ENCODE measurements around the gene ABCD1. TPM values are rescaled to one million over a fixed set of nuclear protein-coding genes. Genes with fewer than 3 reads are reported as not detected.
"Not testable (repeated sequence)": the region's sequence is repeated elsewhere in the genome, so short reads cannot be mapped to it uniquely, and the experiment has no call there.

The ABCD1 gene
- total and polyA plus RNA-seq, 4 donors, result 4.1 to 10.6 (median 8.5) TPM

- Histone ChIP-seq H3K27ac (ENCODE audit: low read depth, low read length) (no peak overlapping the region), H3K36me3 (ENCODE audit: control insufficient read depth, insufficient read depth, low read length) (peaks cover 75% of the 10 kb centered on the region), H3K4me1 (ENCODE audit: control insufficient read depth, insufficient read depth, low read length) (peaks cover 22% of the 10 kb centered on the region), H3K9me3 (ENCODE audit: control insufficient read depth, insufficient read depth, low read length) (no peaks in the 10 kb centered on the region), H3K27me3 (ENCODE audit: control insufficient read depth, insufficient read depth, low read length) (no peaks in the 10 kb centered on the region), H3K4me3 (ENCODE audit: low read depth, low read length) (no peak overlapping the region)
- DNase-seq (ENCODE audit: low read depth in 4 of 6, low spot score in 6 of 6), result no peak
- WGBS (ENCODE audit: insufficient coverage), result 86% methylated on average over 26 of the region's 31 CpGs
Measured at GRCh38 chrX:153693216-153694086, 31.2 kb upstream of the ABCD1 start.

GRCh38 chrX:153694256-153694655 lies 30.4 kb upstream of the ABCD1 start:
- H3K27me3 ChIP-seq (ENCODE audit: control insufficient read depth, insufficient read depth, low read length); DNase-seq (ENCODE audit: low read depth in 4 of 6, low spot score in 6 of 6); H3K9me3 ChIP-seq (ENCODE audit: control insufficient read depth, insufficient read depth, low read length); H3K27ac ChIP-seq (ENCODE audit: low read depth, low read length); H3K4me3 ChIP-seq (ENCODE audit: low read depth, low read length): not testable (repeated sequence)
- Histone ChIP-seq H3K36me3 (ENCODE audit: control insufficient read depth, insufficient read depth, low read length) (peaks cover 82% of the 10 kb centered on the region), H3K4me1 (ENCODE audit: control insufficient read depth, insufficient read depth, low read length) (peaks cover 22% of the 10 kb centered on the region)
- WGBS (ENCODE audit: insufficient coverage), result 75% methylated on average over 3 of the region's 16 CpGs

GRCh38 chrX:153694687-153695270 lies 29.9 kb upstream of the ABCD1 start:
- H3K4me3 ChIP-seq (ENCODE audit: low read depth, low read length), result no peak overlapping the region
- no peaks in the 10 kb centered on the region for H3K9me3 ChIP-seq (ENCODE audit: control insufficient read depth, insufficient read depth, low read length)
- no peak for DNase-seq (ENCODE audit: low read depth in 4 of 6, low spot score in 6 of 6)
- H3K4me1 ChIP-seq (ENCODE audit: control insufficient read depth, insufficient read depth, low read length), result peaks cover 18% of the 10 kb centered on the region
- no peaks in the 10 kb centered on the region for H3K27me3 ChIP-seq (ENCODE audit: control insufficient read depth, insufficient read depth, low read length)
- WGBS (ENCODE audit: insufficient coverage), result 81% methylated on average over 19 of the region's 23 CpGs
- peaks cover 84% of the 10 kb centered on the region for H3K36me3 ChIP-seq (ENCODE audit: control insufficient read depth, insufficient read depth, low read length)
- no peak overlapping the region for H3K27ac ChIP-seq (ENCODE audit: low read depth, low read length)

GRCh38 chrX:153696100-153696499 lies 28.6 kb upstream of the ABCD1 start:
- peaks cover 5% of the 10 kb centered on the region for H3K4me1 ChIP-seq (ENCODE audit: control insufficient read depth, insufficient read depth, low read length)
- no peaks in the 10 kb centered on the region for H3K27me3 ChIP-seq (ENCODE audit: control insufficient read depth, insufficient read depth, low read length)
- H3K27ac ChIP-seq (ENCODE audit: low read depth, low read length), result no peak overlapping the region
- no peak for DNase-seq (ENCODE audit: low read depth in 4 of 6, low spot score in 6 of 6)
- H3K36me3 ChIP-seq (ENCODE audit: control insufficient read depth, insufficient read depth, low read length), result peaks cover 84% of the 10 kb centered on the region
- no peaks in the 10 kb centered on the region for H3K9me3 ChIP-seq (ENCODE audit: control insufficient read depth, insufficient read depth, low read length)
- H3K4me3 ChIP-seq (ENCODE audit: low read depth, low read length), result no peak overlapping the region
- WGBS (ENCODE audit: insufficient coverage), result 88% methylated on average over 8 of the region's 15 CpGs

GRCh38 chrX:153696538-153696937 lies 28.1 kb upstream of the ABCD1 start:
- DNase-seq (ENCODE audit: low read depth in 4 of 6, low spot score in 6 of 6); H3K27me3 ChIP-seq (ENCODE audit: control insufficient read depth, insufficient read depth, low read length); H3K4me3 ChIP-seq (ENCODE audit: low read depth, low read length); H3K27ac ChIP-seq (ENCODE audit: low read depth, low read length); H3K4me1 ChIP-seq (ENCODE audit: control insufficient read depth, insufficient read depth, low read length); H3K9me3 ChIP-seq (ENCODE audit: control insufficient read depth, insufficient read depth, low read length): not testable (repeated sequence)
- WGBS (ENCODE audit: insufficient coverage), result 77% methylated on average over 9 of the region's 10 CpGs
- peaks cover 84% of the 10 kb centered on the region for H3K36me3 ChIP-seq (ENCODE audit: control insufficient read depth, insufficient read depth, low read length)

GRCh38 chrX:153696986-153697722 lies 27.5 kb upstream of the ABCD1 start:
- H3K27me3 ChIP-seq (ENCODE audit: control insufficient read depth, insufficient read depth, low read length); H3K27ac ChIP-seq (ENCODE audit: low read depth, low read length); H3K9me3 ChIP-seq (ENCODE audit: control insufficient read depth, insufficient read depth, low read length); H3K4me1 ChIP-seq (ENCODE audit: control insufficient read depth, insufficient read depth, low read length); H3K4me3 ChIP-seq (ENCODE audit: low read depth, low read length): not testable (repeated sequence)
- WGBS (ENCODE audit: insufficient coverage), result 82% methylated on average over 16 of the region's 16 CpGs
- H3K36me3 ChIP-seq (ENCODE audit: control insufficient read depth, insufficient read depth, low read length), result peaks cover 81% of the 10 kb centered on the region
- DNase-seq (ENCODE audit: low read depth in 4 of 6, low spot score in 6 of 6), result peak in 1 of 6 donors; percentile 20

- no peak for DNase-seq (ENCODE audit: low read depth in 4 of 6, low spot score in 6 of 6)
- 81% methylated on average over 7 of the region's 16 CpGs for WGBS (ENCODE audit: insufficient coverage)
- Histone ChIP-seq H3K9me3 (ENCODE audit: control insufficient read depth, insufficient read depth, low read length) (no peaks in the 10 kb centered on the region), H3K4me1 (ENCODE audit: control insufficient read depth, insufficient read depth, low read length) (no peaks in the 10 kb centered on the region), H3K27ac (ENCODE audit: low read depth, low read length) (no peak overlapping the region), H3K4me3 (ENCODE audit: low read depth, low read length) (no peak overlapping the region), H3K27me3 (ENCODE audit: control insufficient read depth, insufficient read depth, low read length) (no peaks in the 10 kb centered on the region), H3K36me3 (ENCODE audit: control insufficient read depth, insufficient read depth, low read length) (peaks cover 81% of the 10 kb centered on the region)
Measured at GRCh38 chrX:153697924-153698865, 26.5 kb upstream of the ABCD1 start.

- DNase-seq (ENCODE audit: low read depth in 4 of 6, low spot score in 6 of 6); H3K27ac ChIP-seq (ENCODE audit: low read depth, low read length); H3K9me3 ChIP-seq (ENCODE audit: control insufficient read depth, insufficient read depth, low read length); H3K4me1 ChIP-seq (ENCODE audit: control insufficient read depth, insufficient read depth, low read length); H3K4me3 ChIP-seq (ENCODE audit: low read depth, low read length); H3K27me3 ChIP-seq (ENCODE audit: control insufficient read depth, insufficient read depth, low read length): not testable (repeated sequence)
- H3K36me3 ChIP-seq (ENCODE audit: control insufficient read depth, insufficient read depth, low read length), result peaks cover 81% of the 10 kb centered on the region
- 84% methylated on average over 7 of the region's 16 CpGs for WGBS (ENCODE audit: insufficient coverage)
Measured at GRCh38 chrX:153699210-153699783, 25.4 kb upstream of the ABCD1 start.
